SU-DHL-6 (cell line): Measurements from ENCODE around the gene CTNND2.

ENCODE experiments used
- CTCF ChIP-seq: fragments of 200-600 bp; sonication (generic); IDR thresholded peaks from one replicate; pipeline ENCODE4 v1.5.1; 2017; ENCODE audit warnings: antibody characterized with exemption, mild to moderate bottlenecking, low read length, moderate library complexity; ENCODE audit not compliant: insufficient read depth, poor library complexity, severe bottlenecking
- EZH2phosphoT487 ChIP-seq: fragments of 200-600 bp; sonication (generic), shearing (Covaris generic); conservative IDR thresholded peaks from 2 replicates; pipeline ENCODE4 v1.6.1; 2018; ENCODE audit warnings: mild to moderate bottlenecking, antibody characterized with exemption, low read length, moderate library complexity, mixed read lengths

DNA sequence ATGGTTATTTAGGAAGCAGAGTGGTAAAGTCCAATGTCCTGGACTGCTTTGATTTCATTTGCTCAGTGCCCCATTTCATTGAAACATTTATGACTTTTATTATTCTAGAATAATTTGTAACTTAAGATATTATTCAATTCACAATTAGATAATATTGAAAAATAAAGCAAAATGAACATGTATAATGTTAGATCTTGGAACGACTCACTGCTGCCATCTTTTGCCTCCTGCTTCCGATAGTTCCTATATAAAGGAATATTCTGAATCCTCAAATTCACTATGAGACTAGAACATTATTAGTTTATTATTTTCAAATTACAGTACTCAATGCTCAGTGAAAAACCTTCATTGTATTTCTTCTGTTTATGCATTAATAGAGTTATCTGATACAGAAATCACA is 2.3 kb upstream of the CTNND2 start:
- TF ChIP-seq CTCF (no peak), EZH2phosphoT487 (no peak)
